ENCODE measurements around the gene DENND1A.
"Not testable (repeated sequence)": the region's sequence is repeated elsewhere in the genome, so short reads cannot be mapped to it uniquely, and the experiment has no call there.

The DENND1A gene

GRCh38 chr9:123645126-123645525, 284.8 kb downstream of the DENND1A start:
- no peak for DNase-seq

GRCh38 chr9:123643518-123643917, 286.4 kb downstream of the DENND1A start:
- DNase-seq, result no peak

DNA sequence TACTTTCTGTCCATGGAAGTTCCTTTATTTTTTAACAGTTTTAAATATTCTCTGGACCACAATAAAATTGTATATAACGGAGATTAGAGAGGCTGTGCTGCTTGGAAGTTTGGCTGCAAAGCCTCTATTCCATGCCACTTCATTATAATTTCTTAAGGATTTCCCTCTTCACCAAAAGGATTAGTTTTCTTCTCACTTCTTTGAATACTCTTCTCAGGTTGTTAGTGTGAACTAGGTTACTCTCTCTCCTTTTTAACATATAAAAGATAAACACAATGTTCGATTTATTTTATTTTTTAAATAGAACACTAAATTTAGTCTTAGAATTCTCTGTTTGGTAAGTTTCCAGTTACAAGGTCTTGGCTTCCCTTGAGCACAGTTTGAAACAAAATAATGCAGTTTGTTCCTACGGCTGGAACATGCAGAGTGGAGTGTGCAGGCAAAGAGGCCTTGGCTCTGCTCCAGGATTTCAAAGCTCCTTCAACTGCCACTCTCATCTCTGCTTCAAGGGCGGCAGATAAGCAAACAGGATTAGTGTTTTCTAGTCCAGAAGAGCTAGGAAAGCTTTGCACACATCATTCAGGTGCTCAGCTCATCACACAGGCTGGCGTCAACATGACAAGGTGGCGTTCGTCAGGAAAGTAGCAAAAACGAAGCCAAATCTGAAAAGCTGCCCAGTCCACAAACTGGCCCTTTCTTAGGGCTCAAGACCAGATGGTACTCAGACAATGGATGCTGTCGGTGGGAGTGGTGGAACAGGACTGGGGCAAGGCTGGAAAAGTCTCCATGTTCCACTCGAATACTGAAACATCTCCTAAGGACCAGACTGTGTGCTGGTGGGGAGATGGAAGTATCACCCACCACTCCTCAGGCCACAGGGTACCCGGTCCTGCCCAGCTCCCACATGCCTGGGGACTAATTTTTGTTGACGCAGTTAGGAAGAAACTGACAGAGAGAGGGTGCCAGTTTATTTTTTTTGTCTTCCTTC, 287.3 kb downstream of the DENND1A start:
- DNase-seq, result peak; percentile 28 to 75

- DNase-seq, result no peak
Observed at GRCh38 chr9:123640792-123641222, 289.1 kb downstream of the DENND1A start.

DNA sequence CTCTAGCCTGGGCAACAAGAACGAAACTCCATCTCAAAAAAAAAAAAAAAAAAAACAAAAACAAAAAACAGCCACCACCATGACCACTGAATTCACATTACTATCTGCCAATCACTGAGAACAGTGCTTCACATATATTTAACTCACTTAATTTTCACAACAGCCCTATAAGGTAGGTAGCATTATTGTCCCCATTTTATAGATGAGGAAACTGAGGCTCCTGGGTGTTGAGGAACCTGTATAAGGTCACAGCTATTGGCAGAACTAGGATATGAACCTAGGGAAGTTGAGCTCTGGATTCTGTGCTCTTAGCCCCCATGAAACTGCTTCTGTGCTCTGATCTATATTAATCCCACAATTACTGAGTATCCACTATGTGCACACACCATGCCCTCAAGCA, 290.2 kb downstream of the DENND1A start:
- no peak for DNase-seq

DNA sequence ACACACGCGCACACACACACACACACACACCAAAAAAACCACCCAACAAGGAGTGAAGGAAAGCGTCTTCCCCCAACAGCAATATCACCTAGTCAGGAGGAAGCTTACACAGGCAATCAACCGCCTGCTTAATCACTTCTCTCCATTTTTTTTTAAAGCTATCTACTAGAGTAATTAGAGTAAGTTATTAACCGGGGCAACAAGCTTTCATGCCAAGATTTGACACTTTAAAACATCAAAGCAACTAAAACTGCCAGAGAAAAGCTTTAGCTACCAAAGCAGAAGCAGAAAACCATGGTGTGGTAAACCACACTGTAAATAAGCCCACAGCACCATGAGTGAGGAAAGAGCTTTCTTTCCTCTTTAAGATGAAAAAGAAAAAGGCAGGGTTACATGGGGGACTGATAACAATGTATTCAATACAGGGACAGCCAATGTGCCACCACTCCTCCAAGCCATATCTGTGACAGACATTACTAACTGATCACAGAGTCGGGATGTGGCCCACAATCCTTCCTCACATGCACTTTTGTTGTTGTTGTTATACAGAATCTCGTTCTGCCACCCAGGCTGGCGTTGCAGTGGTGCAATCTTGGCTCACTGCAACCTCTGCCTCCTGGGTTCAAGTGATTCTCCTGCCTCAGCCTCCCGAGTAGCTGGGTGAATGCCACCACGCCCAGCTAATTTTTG, 291.8 kb downstream of the DENND1A start:
- DNase-seq, result no peak

DNA sequence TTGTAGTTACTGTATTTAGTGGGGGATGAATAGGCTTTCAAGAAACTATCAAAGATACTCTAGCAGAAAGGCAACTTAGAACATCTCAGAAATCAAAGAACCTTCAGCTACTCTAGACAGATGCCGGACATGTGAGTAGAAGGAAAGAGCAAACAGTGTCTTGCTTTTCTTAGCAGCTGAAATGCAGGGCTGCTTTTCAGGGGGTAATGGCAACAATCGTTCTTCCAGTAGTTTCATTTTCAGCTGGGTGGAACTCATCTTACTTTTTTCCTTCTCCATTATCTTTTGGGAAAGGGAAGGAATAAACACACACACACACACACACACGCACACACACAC, 292.4 kb downstream of the DENND1A start:
- DNase-seq, result no peak

- DNase-seq, result not testable (repeated sequence)
Observed at GRCh38 chr9:123636805-123637204, 293.1 kb downstream of the DENND1A start.

DNA sequence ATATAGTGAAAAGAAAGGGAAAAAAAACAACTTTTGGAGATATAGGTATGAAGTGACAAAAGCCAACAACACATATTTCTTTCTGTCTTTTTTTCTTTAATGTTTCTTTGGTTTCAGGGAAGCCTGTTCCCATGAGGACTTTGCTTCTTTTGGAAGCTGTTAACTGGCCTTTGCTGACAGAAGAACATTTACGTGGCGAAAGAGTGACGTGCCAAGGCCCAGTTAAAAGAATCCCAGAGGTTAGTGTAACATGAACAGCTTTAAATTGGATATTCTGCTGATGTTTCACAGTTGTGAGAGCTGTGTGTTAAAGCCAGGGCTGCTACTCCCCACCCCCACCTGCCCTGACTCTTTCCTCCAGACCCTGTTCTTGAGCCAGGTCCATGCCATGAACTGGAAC, 298.1 kb downstream of the DENND1A start:
- no peak for DNase-seq

- no peak for DNase-seq
Observed at GRCh38 chr9:123630233-123630632, 299.7 kb downstream of the DENND1A start.

DNA sequence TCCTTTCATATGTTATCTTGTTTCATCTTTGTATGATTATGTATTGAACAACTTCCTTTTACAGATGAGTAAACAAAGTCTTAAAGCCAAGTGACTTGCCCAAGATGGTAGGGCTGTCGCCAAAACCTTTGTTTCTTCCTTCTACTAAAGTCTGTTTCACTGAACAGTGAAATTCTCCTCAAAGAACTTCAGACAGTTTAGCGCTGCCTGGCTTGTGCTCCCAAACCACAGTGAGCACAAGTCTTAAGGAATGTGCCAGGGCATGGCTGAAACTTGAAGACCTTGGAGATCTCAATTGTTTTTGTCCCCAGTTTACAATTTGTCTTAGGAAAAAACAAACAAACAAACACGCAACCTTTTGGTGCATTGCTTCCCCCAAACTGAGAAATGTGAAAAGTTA, 300.4 kb downstream of the DENND1A start:
- no peak for DNase-seq

- no peak for DNase-seq
Observed at GRCh38 chr9:123622711-123623241, 307.1 kb downstream of the DENND1A start.

- DNase-seq, result no peak
Observed at GRCh38 chr9:123620239-123620638, 309.7 kb downstream of the DENND1A start.

DNA sequence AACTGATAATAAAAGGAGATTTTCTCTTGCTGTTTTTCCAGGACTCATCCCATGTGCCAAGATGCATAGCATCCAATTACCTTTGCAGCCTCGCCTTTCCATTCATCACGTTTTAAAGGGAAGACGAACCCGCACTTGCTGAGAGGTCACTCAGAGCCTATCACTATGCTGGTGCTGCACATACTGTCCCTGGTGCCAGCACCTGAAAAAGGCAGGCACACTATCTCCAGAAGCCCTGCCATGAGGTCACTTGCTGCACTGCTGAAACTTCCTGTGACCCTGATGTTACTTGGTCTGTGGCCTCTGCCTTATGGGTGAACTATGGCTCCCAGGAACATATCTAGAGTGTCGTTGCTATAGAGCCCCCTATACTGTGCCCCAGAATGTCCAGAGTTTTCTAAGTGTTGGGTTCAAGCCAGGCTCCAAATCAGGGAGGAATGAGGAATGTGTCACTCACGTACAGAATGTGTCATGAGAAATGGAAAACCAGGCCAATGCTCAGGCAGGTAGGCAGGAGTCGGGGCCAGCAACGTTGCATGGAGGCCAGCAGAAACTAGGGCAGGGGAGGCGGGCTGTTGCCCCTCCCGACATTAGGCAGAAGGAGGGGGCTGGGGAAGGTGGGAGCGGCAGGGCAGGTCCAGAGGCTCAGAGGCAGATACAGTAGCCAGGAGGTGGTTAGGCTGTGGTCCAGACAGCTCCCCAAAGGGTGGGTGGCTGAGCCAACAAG, 311.8 kb downstream of the DENND1A start:
- no peak for DNase-seq

GRCh38 chr9:123617286-123617685, 312.6 kb downstream of the DENND1A start:
- no peak for DNase-seq

GRCh38 chr9:123616707-123617106, 313.2 kb downstream of the DENND1A start:
- DNase-seq, result no peak

GRCh38 chr9:123615381-123615780, 314.5 kb downstream of the DENND1A start:
- DNase-seq, result no peak

DNA sequence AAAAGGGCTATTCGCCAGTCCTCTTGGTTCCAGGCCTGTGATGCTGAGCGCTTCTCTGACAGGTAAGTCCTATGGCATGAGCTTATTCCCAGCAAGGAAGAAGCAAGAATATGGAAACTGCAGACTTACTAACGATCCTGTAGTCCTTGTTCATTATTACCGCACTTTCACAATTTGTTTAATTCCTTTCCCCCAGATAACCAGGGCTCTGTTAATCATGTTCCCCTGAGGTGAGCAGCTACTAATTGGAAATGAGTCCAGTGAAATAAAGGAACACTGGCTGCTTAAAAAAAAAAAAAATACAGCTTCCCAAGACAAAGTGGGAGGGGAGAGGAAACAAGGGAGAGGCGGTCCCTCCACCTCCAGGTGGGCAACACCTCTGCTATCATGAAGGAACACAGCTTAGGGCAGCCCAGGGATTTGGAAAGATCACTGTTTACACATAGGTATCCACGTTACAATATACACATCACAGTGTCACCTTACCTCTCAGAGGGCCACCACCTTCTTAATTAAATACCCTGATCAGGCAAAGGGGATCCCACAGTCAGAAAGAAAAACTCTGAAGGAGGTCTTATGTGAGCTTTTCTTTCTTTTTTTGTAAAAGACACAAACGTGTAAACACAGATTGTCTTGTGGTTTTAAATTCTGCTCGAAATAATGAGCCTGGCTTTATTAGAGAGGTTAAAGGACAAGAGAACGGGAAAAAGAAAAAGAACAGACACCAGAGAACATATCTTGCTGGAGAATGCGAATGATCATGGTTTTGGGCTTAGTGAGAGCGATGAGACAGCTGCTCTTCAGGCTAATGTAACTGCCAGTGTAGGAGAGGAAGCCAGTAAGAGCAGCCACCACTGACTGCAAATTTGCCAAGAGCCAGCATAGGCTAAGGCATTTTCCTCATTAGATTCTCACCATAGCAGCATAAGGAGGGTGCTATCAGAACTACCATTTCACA, 315.3 kb downstream of the DENND1A start:
- no peak for DNase-seq

DNA sequence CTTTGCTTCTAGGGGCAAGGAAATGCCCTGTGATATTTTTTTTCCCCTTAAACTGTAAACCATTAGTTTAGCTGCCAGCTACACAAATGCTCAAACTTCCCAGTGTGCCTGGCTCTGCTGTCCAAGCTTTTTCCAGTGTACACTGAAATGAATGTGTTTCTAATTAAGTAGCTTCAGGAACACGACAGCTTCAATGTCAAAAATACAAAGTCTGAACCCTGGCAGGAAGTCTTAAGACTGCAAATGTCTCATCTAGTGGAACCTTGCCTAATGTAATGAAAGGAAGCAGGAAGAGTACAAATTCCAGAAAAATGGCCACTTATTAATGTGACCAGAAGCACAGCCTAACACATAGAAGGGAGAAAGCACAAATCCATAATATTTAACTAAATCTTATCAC, 318.7 kb downstream of the DENND1A start:
- no peak for DNase-seq

- peak; percentile 5 to 48 for DNase-seq
Observed at GRCh38 chr9:123609844-123610243, 320.1 kb downstream of the DENND1A start.

- no peak for DNase-seq
Observed at GRCh38 chr9:123608104-123608503, 321.8 kb downstream of the DENND1A start.

DNA sequence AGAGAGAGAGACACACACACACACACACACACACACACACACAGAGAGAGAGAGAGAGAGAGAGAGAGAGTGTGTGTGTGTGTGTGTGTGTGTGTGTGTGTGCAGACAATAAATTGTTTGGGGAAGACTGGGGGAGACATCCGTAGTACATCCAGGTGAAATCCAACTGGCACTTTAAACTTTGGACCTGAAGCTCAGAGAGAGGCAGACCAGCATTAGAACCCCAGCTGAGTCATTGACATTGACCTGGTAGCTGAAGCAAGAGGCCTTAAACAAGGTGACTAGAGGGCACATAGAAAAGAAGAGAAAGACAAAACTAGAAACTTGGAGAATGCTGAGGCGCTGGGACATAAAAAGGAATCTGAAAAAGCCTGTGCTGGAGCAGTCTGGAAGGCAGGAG, 322.4 kb downstream of the DENND1A start:
- no peak for DNase-seq

Measured in NCI-H446 (cell line).